Right hindlimb (tissue), 1 donor: ENCODE results near the gene KLHL30.
A peak's percentile ranks its signal among the peaks of the same experiment; 100 is the strongest.

ENCODE experiments used
- DNase-seq: peaks from one replicate; pipeline ENCODE4 v3.0.0-alpha.2; 2018

Gene KLHL30

GRCh38 chr2:238138331-238139195 lies at the start of gene KLHL30:
KLHL30 (plus strand) TSS chr2:238138668; CDS start chr2:238140755, 2,087 bp downstream.
- DNase-seq, result peak; percentile 64

- DNase-seq, result no peak
Measured at GRCh38 chr2:238090887-238091286, 47.6 kb upstream of the KLHL30 start.

- no peak for DNase-seq
Measured at GRCh38 chr2:238091436-238092060, 46.9 kb upstream of the KLHL30 start.

GRCh38 chr2:238092486-238093035 lies 45.9 kb upstream of the KLHL30 start:
- no peak for DNase-seq

- no peak for DNase-seq
Measured at GRCh38 chr2:238093181-238094140, 45.0 kb upstream of the KLHL30 start.

GRCh38 chr2:238094438-238095022 lies 43.9 kb upstream of the KLHL30 start:
- DNase-seq, result no peak

GRCh38 chr2:238095143-238095542 lies 43.3 kb upstream of the KLHL30 start:
- no peak for DNase-seq

- DNase-seq, result no peak
Measured at GRCh38 chr2:238096311-238097011, 42.0 kb upstream of the KLHL30 start.

GRCh38 chr2:238097201-238097987 lies 41.1 kb upstream of the KLHL30 start:
- DNase-seq, result no peak

GRCh38 chr2:238097988-238098871 lies 40.2 kb upstream of the KLHL30 start:
- no peak for DNase-seq

GRCh38 chr2:238098901-238099713 lies 39.4 kb upstream of the KLHL30 start:
- no peak for DNase-seq

- DNase-seq, result no peak
Measured at GRCh38 chr2:238099714-238100048, 38.8 kb upstream of the KLHL30 start.

GRCh38 chr2:238100049-238100820 lies 38.2 kb upstream of the KLHL30 start, which contains the start of gene ESPNL:
ESPNL (plus strand) TSS chr2:238100340; CDS start chr2:238100420, 80 bp downstream.
- no peak for DNase-seq

GRCh38 chr2:238100821-238101771 lies 37.4 kb upstream of the KLHL30 start:
- DNase-seq, result no peak

GRCh38 chr2:238101891-238102841 lies 36.3 kb upstream of the KLHL30 start:
- no peak for DNase-seq

GRCh38 chr2:238102865-238103264 lies 35.6 kb upstream of the KLHL30 start:
- DNase-seq, result no peak
